Naive thymus-derived CD4-positive, alpha-beta T cell (primary cell): ENCODE results near the gene PLEKHB2. TPM values are rescaled to one million over a fixed set of nuclear protein-coding genes. Genes with fewer than 3 reads are reported as not detected.
"Not testable (repeated sequence)": the region's sequence is repeated elsewhere in the genome, so short reads cannot be mapped to it uniquely, and the experiment has no call there.

Source experiments
- ATAC-seq: fragments of 150-1000 bp; cut with Tn5 transposase; 2 replicates; pipeline ENCODE4 v1.10.0; 2021; ENCODE audit warnings: mild to moderate bottlenecking, moderate library complexity
- CTCF ChIA-PET: fragments of 350-600 bp; sonication (Branson Sonifier 250); formaldehyde crosslinking; loops from one replicate; lab custom pipeline; 2021; ENCODE audit warnings: antibody characterized with exemption; lab: Charles Lee
- POLR2A ChIA-PET: fragments of 350-600 bp; sonication (Branson Sonifier 250); formaldehyde crosslinking; loops from one replicate; lab custom pipeline; 2021; ENCODE audit warnings: antibody characterized with exemption, inconsistent platforms; lab: Charles Lee
- DNase-seq, 9 donors: peaks; one replicate each; pipeline versions ENCODE4 v3.0.0 to v3.0.0-alpha.2; 2020 to 2022; ENCODE audit warnings: mixed read lengths in 1 of 9
- H3K27ac ChIP-seq: one replicate; pipeline ENCODE4 v1.7.0; 2013; ENCODE audit warnings: mild to moderate bottlenecking, low read depth, low read length, moderate library complexity
- H3K27me3 ChIP-seq, 2 donors: one replicate each; pipeline ENCODE4 v1.7.0; 2013; ENCODE audit warnings: low read length in 2 of 2, mild to moderate bottlenecking in 2 of 2, moderate library complexity in 2 of 2; ENCODE audit not compliant: control insufficient read depth in 2 of 2, insufficient read depth in 2 of 2
- H3K36me3 ChIP-seq, 3 experiments: 1 replicate in 2 of 3; 2 replicates in 1 of 3; pipeline ENCODE4 v1.7.0; 2013; ENCODE audit warnings: low read length in 3 of 3, mild to moderate bottlenecking in 3 of 3, moderate library complexity in 1 of 3; ENCODE audit not compliant: insufficient read depth in 3 of 3, control insufficient read depth in 2 of 3
- H3K4me1 ChIP-seq, 2 donors: one replicate each; pipeline ENCODE4 v1.7.0; 2013; ENCODE audit warnings: low read length in 2 of 2, mild to moderate bottlenecking in 2 of 2, moderate library complexity in 1 of 2; ENCODE audit not compliant: control insufficient read depth in 2 of 2, insufficient read depth in 2 of 2
- H3K4me3 ChIP-seq: 2 replicates; pipeline ENCODE4 v1.7.0; 2013; ENCODE audit warnings: mild to moderate bottlenecking, low read length
- H3K9me3 ChIP-seq, 3 experiments: 1 replicate in 2 of 3; 2 replicates in 1 of 3; pipeline ENCODE4 v1.7.0; 2013; ENCODE audit warnings: low read length in 3 of 3; ENCODE audit not compliant: control insufficient read depth in 2 of 3
- H3K27ac Mint-ChIP-seq, 9 donors: one replicate each; pipeline ENCODE4 v1.8.0; 2020 to 2022; ENCODE audit warnings: mixed read lengths in 9 of 9, mild to moderate bottlenecking in 8 of 9, moderate library complexity in 5 of 9, inconsistent platforms in 2 of 9
- H3K27me3 Mint-ChIP-seq, 5 donors: one replicate each; pipeline ENCODE4 v1.8.0; 2021 to 2022; ENCODE audit warnings: mixed read lengths in 5 of 5, mild to moderate bottlenecking in 1 of 5
- H3K36me3 Mint-ChIP-seq, 5 donors: one replicate each; pipeline ENCODE4 v1.8.0; 2020 to 2022; ENCODE audit warnings: mixed read lengths in 5 of 5, mild to moderate bottlenecking in 3 of 5, inconsistent platforms in 1 of 5
- H3K4me1 Mint-ChIP-seq, 7 donors: one replicate each; pipeline ENCODE4 v1.8.0; 2020 to 2022; ENCODE audit warnings: mixed read lengths in 7 of 7, mild to moderate bottlenecking in 3 of 7, inconsistent platforms in 1 of 7
- H3K4me3 Mint-ChIP-seq, 10 donors: one replicate each; pipeline ENCODE4 v1.8.0; 2020 to 2022; ENCODE audit warnings: mild to moderate bottlenecking in 10 of 10, mixed read lengths in 10 of 10, moderate library complexity in 6 of 10, inconsistent platforms in 2 of 10
- H3K9me3 Mint-ChIP-seq, 11 donors: one replicate each; pipeline ENCODE4 v1.8.0; 2020 to 2022; ENCODE audit warnings: mixed read lengths in 11 of 11, mild to moderate bottlenecking in 4 of 11, inconsistent platforms in 1 of 11, moderate library complexity in 1 of 11
- intact Hi-C, 2 donors: fragments of 100-400 bp; cut with micrococcal nuclease; formaldehyde crosslinking; loops; one replicate each; pipeline ENCODE4 v1.15.1; 2023
- polyA plus RNA-seq, 2 donors: library from polyadenylated mRNA; unstranded; fragments of 300-500 nt; fragmentation: Illumina TruSeq; gene quantifications; one replicate each; pipeline ENCODE4 v1.2.3, GENCODE V29; 2021
- total RNA-seq, 6 experiments: library from RNA in 5 of 6; stranded (reverse) in 5 of 6; gene quantifications; 1 replicate in 5 of 6; 2 replicates in 1 of 6; pipeline ENCODE4 v1.2.3 and lab custom pipeline; 2021 to 2026

PLEKHB2 gene
- total and polyA plus RNA-seq, 7 experiments from 2014 or later = 43.1 to 92.3 (median 64.4) TPM

GRCh38 chr2:131063501-131064283 lies 41.4 kb upstream of the PLEKHB2 start:
- Histone ChIP-seq H3K27me3 (no peaks in the 10 kb centered on the region), H3K4me1 (no peaks in the 10 kb centered on the region), H3K36me3 (peaks cover 0 to 47% (median 0%) of the 10 kb centered on the region in 3 experiments), H3K4me3 (no peak overlapping the region), H3K27ac (no peak overlapping the region), H3K9me3 (no peaks in the 10 kb centered on the region)
- Mint-ChIP-seq H3K4me3 (no peak overlapping the region), H3K4me1 (peaks cover 22 to 61% (median 53%) of the 10 kb centered on the region in 7 donors), H3K27me3 (no peaks in the 10 kb centered on the region), H3K9me3 (no peaks in the 10 kb centered on the region), H3K36me3 (peaks cover 9 to 48% (median 22%) of the 10 kb centered on the region in 5 donors), H3K27ac (peak overlapping the region in 3 of 9 donors; percentile 27 to 73 (median 41))
- ATAC-seq (no peak), DNase-seq (no peak)
- CTCF ChIA-PET = no interaction called here
- intact Hi-C loops = no loop called here
- POLR2A ChIA-PET = no interaction called here

- no peaks in the 10 kb centered on the region for H3K27me3 Mint-ChIP-seq
- peaks cover 22 to 58% (median 49%) of the 10 kb centered on the region in 7 donors for H3K4me1 Mint-ChIP-seq
- ChIA-PET POLR2A (no interaction called here), CTCF (interaction anchor here (0.5 kb wide), 1 partner anchor 15 kb away, joined by 3 read pairs; no protein-coding TSS in a partner anchor)
- intact Hi-C loops = no loop called here
- ATAC-seq = no peak
- Histone ChIP-seq H3K9me3 (no peaks in the 10 kb centered on the region), H3K27me3 (no peaks in the 10 kb centered on the region), H3K36me3 (peaks cover 0 to 47% (median 0%) of the 10 kb centered on the region in 3 experiments), H3K4me1 (no peaks in the 10 kb centered on the region), H3K27ac (no peak overlapping the region), H3K4me3 (no peak overlapping the region)
- no peak overlapping the region for H3K4me3 Mint-ChIP-seq
- no peak for DNase-seq
- peak overlapping the region in 4 of 9 donors; percentile 5 to 87 (median 16) for H3K27ac Mint-ChIP-seq
- H3K36me3 Mint-ChIP-seq = peaks cover 5 to 48% (median 18%) of the 10 kb centered on the region in 5 donors
- no peaks in the 10 kb centered on the region for H3K9me3 Mint-ChIP-seq
These were observed 40.3 kb upstream of the PLEKHB2 start for GRCh38 chr2:131064589-131065512.

GRCh38 chr2:131067465-131068125 lies 37.5 kb upstream of the PLEKHB2 start:
- Mint-ChIP-seq H3K4me3 (no peak overlapping the region), H3K9me3 (no peaks in the 10 kb centered on the region), H3K36me3 (peaks cover 4 to 52% (median 21%) of the 10 kb centered on the region in 5 donors), H3K27ac (peak overlapping the region in 5 of 9 donors; percentile 22 to 77 (median 51)), H3K4me1 (peaks cover 18 to 55% (median 48%) of the 10 kb centered on the region in 7 donors), H3K27me3 (no peaks in the 10 kb centered on the region)
- POLR2A ChIA-PET = no interaction called here
- no peak for ATAC-seq
- Histone ChIP-seq H3K27me3 (no peaks in the 10 kb centered on the region), H3K36me3 (peaks cover 0 to 60% (median 0%) of the 10 kb centered on the region in 3 experiments), H3K9me3 (no peaks in the 10 kb centered on the region), H3K4me1 (peaks cover 0 to 4% of the 10 kb centered on the region in 2 donors), H3K27ac (no peak overlapping the region), H3K4me3 (no peak overlapping the region)
- CTCF ChIA-PET = interaction anchor here (0.7 kb wide), 1 partner anchor 246 kb away, joined by 3 read pairs; no protein-coding TSS in a partner anchor
- DNase-seq = no peak
- intact Hi-C loops = no loop called here

- H3K27me3 ChIP-seq, H3K4me1 ChIP-seq, H3K4me3 ChIP-seq, intact Hi-C loops, H3K9me3 Mint-ChIP-seq, H3K9me3 ChIP-seq, H3K27me3 Mint-ChIP-seq, ATAC-seq, H3K4me3 Mint-ChIP-seq, DNase-seq, POLR2A ChIA-PET, H3K27ac ChIP-seq: not testable (repeated sequence)
- Mint-ChIP-seq H3K4me1 (peaks cover 18 to 55% (median 48%) of the 10 kb centered on the region in 7 donors), H3K36me3 (peaks cover 4 to 52% (median 21%) of the 10 kb centered on the region in 5 donors), H3K27ac (peak overlapping the region in 2 of 9 donors; percentile 20 to 38)
- peaks cover 0 to 59% (median 0%) of the 10 kb centered on the region in 3 experiments for H3K36me3 ChIP-seq
- CTCF ChIA-PET = interaction anchor here (0.7 kb wide), 1 partner anchor 247 kb away, joined by 3 read pairs; no protein-coding TSS in a partner anchor
These were observed 37.0 kb upstream of the PLEKHB2 start for GRCh38 chr2:131068172-131068571.

- ATAC-seq, POLR2A ChIA-PET, H3K27ac ChIP-seq, H3K4me1 ChIP-seq, H3K27me3 ChIP-seq, H3K9me3 ChIP-seq, H3K27me3 Mint-ChIP-seq, DNase-seq, intact Hi-C loops, H3K4me3 ChIP-seq, CTCF ChIA-PET, H3K9me3 Mint-ChIP-seq: not testable (repeated sequence)
- peaks cover 14 to 57% (median 23%) of the 10 kb centered on the region in 5 donors for H3K36me3 Mint-ChIP-seq
- peak overlapping the region in 3 of 9 donors; percentile 59 to 85 (median 67) for H3K27ac Mint-ChIP-seq
- H3K36me3 ChIP-seq = peaks cover 10 to 81% (median 20%) of the 10 kb centered on the region in 3 experiments
- peak overlapping the region in 1 of 10 donors; percentile 57 for H3K4me3 Mint-ChIP-seq
- peaks cover 26 to 69% (median 56%) of the 10 kb centered on the region in 7 donors for H3K4me1 Mint-ChIP-seq
These were observed 29.6 kb upstream of the PLEKHB2 start for GRCh38 chr2:131075578-131075977.

GRCh38 chr2:131076707-131077106 lies 28.4 kb upstream of the PLEKHB2 start:
- ChIA-PET CTCF (interaction anchor here (0.7 kb wide), 1 partner anchor 11 kb away, joined by 4 read pairs; no protein-coding TSS in a partner anchor), POLR2A (no interaction called here)
- peaks cover 15 to 61% (median 21%) of the 10 kb centered on the region in 5 donors for H3K36me3 Mint-ChIP-seq

More at GRCh38 chr2:131076707-131077106, 28.4 kb upstream of the PLEKHB2 start:
- Mint-ChIP-seq H3K9me3 (peaks cover 0 to 1% (median 0%) of the 10 kb centered on the region in 11 donors), H3K27me3 (no peaks in the 10 kb centered on the region), H3K4me1 (peaks cover 28 to 71% (median 59%) of the 10 kb centered on the region in 7 donors), H3K4me3 (no peak overlapping the region), H3K27ac (peak overlapping the region in 2 of 9 donors; percentile 56 to 85)
- Histone ChIP-seq H3K4me3 (no peak overlapping the region), H3K27ac (no peak overlapping the region), H3K4me1 (peaks cover 0 to 5% of the 10 kb centered on the region in 2 donors), H3K36me3 (peaks cover 12 to 82% (median 20%) of the 10 kb centered on the region in 3 experiments), H3K27me3 (no peaks in the 10 kb centered on the region), H3K9me3 (no peaks in the 10 kb centered on the region)
- DNase-seq (no peak), ATAC-seq (no peak)
- intact Hi-C loops = no loop called here
